WTC11 (cell line): ENCODE data around the gene POLR2C. TPM values are rescaled to one million over a fixed set of nuclear protein-coding genes. Genes with fewer than 3 reads are reported as not detected.

Experiments used
- ATAC-seq: fragments of 200-7000 bp; cut with Tn5 transposase; 2 replicates; pipeline ENCODE4 v1.10.0; 2021; ENCODE audit warnings: mild to moderate bottlenecking, moderate library complexity
- CTCF ChIA-PET: fragments of 300-600 bp; sonication (Branson Sonifier 250); formaldehyde crosslinking; loops from one replicate; lab custom pipeline; 2021; ENCODE audit warnings: antibody characterized with exemption; lab: Charles Lee
- POLR2A ChIA-PET: fragments of 350-600 bp; sonication (Branson Sonifier 250); formaldehyde crosslinking; loops from one replicate; lab custom pipeline; 2021; ENCODE audit warnings: antibody characterized with exemption; lab: Charles Lee
- DNase-seq: peaks from one replicate; pipeline ENCODE4 v3.0.0; 2021; ENCODE audit warnings: low spot score
- H3K27ac Mint-ChIP-seq: 2 replicates; pipeline ENCODE4 v1.8.0; 2021; ENCODE audit warnings: mixed read lengths
- H3K27me3 Mint-ChIP-seq: 2 replicates; pipeline ENCODE4 v1.8.0; 2021; ENCODE audit warnings: low read depth, mild to moderate bottlenecking, moderate library complexity, mixed read lengths
- H3K36me3 Mint-ChIP-seq: 2 replicates; pipeline ENCODE4 v1.8.0; 2021; ENCODE audit warnings: mixed read lengths
- H3K4me1 Mint-ChIP-seq: 2 replicates; pipeline ENCODE4 v1.8.0; 2022; ENCODE audit warnings: mixed read lengths
- H3K4me3 Mint-ChIP-seq: 2 replicates; pipeline ENCODE4 v1.8.0; 2021; ENCODE audit warnings: mild to moderate bottlenecking, moderate library complexity, mixed read lengths
- H3K9me3 Mint-ChIP-seq: 2 replicates; pipeline ENCODE4 v1.8.0; 2021; ENCODE audit warnings: mixed read lengths
- CBFB ChIP-seq: sonication (generic); formaldehyde crosslinking; IDR thresholded peaks from 2 replicates; pipeline ENCODE4 v1.8.1; 2022; ENCODE audit warnings: mild to moderate bottlenecking, low read depth, missing genetic modification reagents
- ETV6 ChIP-seq: sonication (generic); formaldehyde crosslinking; IDR thresholded peaks from 2 replicates; pipeline ENCODE4 v1.8.1; 2022; ENCODE audit warnings: mild to moderate bottlenecking, missing genetic modification reagents
- NR2C2 ChIP-seq: sonication (generic); formaldehyde crosslinking; IDR thresholded peaks from 2 replicates; pipeline ENCODE4 v1.8.0; 2022; ENCODE audit warnings: mild to moderate bottlenecking, missing genetic modification reagents
- OVOL2 ChIP-seq: fragments of 250-450 bp; sonication (Bioruptor Pico); IDR thresholded peaks from 2 replicates; pipeline ENCODE4 v1.9.0; 2021; ENCODE audit warnings: mild to moderate bottlenecking, borderline replicate concordance
- TCF7 ChIP-seq: sonication (generic); formaldehyde crosslinking; IDR thresholded peaks from 2 replicates; pipeline ENCODE4 v1.8.0; 2022; ENCODE audit warnings: mild to moderate bottlenecking, low read depth, missing genetic modification reagents, moderate library complexity
- ZNF396 ChIP-seq: fragments of 250-450 bp; sonication (Bioruptor Pico); IDR thresholded peaks from 2 replicates; pipeline ENCODE4 v1.8.0; 2021; ENCODE audit warnings: mild to moderate bottlenecking, moderate library complexity, borderline replicate concordance
- total RNA-seq: library from RNA; stranded (reverse); gene quantifications from 3 replicates; pipeline ENCODE4 v1.2.3, GENCODE V29; 2021
- TF ChIP-seq, protein P1 (sequence below): fragments of 200-600 bp; IDR thresholded peaks from 2 replicates; pipeline ENCODE4 v1.8.0; 2022; ENCODE audit warnings: antibody characterized with exemption
- TF ChIP-seq, protein P2 (sequence below): sonication (generic); formaldehyde crosslinking; IDR thresholded peaks from 2 replicates; pipeline ENCODE4 v1.8.1; 2023; ENCODE audit warnings: mild to moderate bottlenecking, missing genetic modification reagents
- TF ChIP-seq, protein P3 (sequence below): fragments of 250-450 bp; sonication (Bioruptor Pico); conservative IDR thresholded peaks from 2 replicates; pipeline ENCODE4 v1.9.0; 2021; ENCODE audit warnings: mild to moderate bottlenecking
- TF ChIP-seq, protein P4 (sequence below): fragments of 250-450 bp; sonication (Bioruptor Pico); IDR thresholded peaks from 2 replicates; pipeline ENCODE4 v1.9.0; 2021; ENCODE audit warnings: mild to moderate bottlenecking
- TF ChIP-seq, protein P5 (sequence below): fragments of 250-450 bp; sonication (Bioruptor Pico); IDR thresholded peaks from 2 replicates; pipeline ENCODE4 v1.9.0; 2021; ENCODE audit warnings: mild to moderate bottlenecking

The POLR2C gene
- total RNA-seq, 1 experiment from 2014 or later: 75.4 TPM

DNA sequence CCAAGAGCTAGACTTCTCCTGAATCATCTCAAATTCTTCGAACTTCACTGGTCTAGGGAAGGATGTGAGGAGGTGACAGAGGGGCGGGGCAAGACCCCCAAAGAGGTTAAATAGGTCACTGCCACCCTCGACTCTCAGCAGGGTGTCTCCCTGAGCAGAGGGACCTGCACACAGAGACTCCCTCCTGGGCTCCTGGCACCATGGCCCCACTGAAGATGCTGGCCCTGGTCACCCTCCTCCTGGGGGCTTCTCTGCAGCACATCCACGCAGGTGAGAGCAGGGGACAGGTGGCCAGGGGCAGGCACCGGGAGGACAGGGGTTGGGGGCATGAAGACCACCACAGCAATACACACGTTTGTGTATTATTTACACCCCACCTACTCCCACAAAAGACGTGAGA is 48.7 kb upstream of the POLR2C start (continued):
- TF ChIP-seq, protein P1, sequence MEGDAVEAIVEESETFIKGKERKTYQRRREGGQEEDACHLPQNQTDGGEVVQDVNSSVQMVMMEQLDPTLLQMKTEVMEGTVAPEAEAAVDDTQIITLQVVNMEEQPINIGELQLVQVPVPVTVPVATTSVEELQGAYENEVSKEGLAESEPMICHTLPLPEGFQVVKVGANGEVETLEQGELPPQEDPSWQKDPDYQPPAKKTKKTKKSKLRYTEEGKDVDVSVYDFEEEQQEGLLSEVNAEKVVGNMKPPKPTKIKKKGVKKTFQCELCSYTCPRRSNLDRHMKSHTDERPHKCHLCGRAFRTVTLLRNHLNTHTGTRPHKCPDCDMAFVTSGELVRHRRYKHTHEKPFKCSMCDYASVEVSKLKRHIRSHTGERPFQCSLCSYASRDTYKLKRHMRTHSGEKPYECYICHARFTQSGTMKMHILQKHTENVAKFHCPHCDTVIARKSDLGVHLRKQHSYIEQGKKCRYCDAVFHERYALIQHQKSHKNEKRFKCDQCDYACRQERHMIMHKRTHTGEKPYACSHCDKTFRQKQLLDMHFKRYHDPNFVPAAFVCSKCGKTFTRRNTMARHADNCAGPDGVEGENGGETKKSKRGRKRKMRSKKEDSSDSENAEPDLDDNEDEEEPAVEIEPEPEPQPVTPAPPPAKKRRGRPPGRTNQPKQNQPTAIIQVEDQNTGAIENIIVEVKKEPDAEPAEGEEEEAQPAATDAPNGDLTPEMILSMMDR: no peak
- TF ChIP-seq, protein P2, sequence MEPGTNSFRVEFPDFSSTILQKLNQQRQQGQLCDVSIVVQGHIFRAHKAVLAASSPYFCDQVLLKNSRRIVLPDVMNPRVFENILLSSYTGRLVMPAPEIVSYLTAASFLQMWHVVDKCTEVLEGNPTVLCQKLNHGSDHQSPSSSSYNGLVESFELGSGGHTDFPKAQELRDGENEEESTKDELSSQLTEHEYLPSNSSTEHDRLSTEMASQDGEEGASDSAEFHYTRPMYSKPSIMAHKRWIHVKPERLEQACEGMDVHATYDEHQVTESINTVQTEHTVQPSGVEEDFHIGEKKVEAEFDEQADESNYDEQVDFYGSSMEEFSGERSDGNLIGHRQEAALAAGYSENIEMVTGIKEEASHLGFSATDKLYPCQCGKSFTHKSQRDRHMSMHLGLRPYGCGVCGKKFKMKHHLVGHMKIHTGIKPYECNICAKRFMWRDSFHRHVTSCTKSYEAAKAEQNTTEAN (CRISPR knock-in tag): no peak
- TF ChIP-seq, protein P3, sequence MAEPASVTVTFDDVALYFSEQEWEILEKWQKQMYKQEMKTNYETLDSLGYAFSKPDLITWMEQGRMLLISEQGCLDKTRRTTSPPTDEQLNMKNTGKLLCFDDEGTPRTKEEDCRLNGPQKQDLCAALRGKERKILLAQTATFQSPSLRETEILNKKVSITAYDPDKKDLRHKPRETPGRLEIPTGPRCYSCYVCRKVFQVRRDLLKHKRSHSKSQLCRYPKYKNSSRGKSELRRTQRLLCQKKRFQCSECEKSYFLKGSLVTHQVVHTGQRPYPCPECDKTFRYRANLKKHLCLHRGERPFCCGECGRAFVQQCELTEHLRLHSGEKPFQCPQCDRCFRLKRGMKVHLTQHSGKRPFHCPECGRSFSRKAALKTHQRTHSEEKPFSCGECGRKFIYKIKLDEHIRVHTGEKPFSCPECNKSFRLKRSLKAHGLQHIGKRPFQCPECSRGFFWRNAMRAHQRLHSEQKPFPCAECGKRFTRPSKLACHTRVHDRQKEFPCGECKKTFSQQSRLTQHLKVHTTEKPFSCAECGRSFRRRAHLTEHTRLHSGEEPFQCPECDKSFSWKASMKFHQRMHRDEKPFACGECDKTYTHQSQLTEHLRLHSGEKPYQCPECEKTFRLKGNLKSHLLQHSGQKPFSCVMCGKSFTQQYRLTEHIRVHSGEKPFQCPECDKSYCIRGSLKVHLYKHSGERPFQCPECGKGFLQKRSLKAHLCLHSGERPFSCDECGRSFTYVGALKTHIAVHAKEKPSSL (CRISPR knock-in tag): no peak
- no peak for TF ChIP-seq CBFB (CRISPR knock-in tag)
- TF ChIP-seq ETV6 (CRISPR knock-in tag): no peak
- TF ChIP-seq, protein P4, sequence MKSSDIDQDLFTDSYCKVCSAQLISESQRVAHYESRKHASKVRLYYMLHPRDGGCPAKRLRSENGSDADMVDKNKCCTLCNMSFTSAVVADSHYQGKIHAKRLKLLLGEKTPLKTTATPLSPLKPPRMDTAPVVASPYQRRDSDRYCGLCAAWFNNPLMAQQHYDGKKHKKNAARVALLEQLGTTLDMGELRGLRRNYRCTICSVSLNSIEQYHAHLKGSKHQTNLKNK (CRISPR knock-in tag): no peak
- no peak for TF ChIP-seq NR2C2 (CRISPR knock-in tag)
- TF ChIP-seq, protein P5, sequence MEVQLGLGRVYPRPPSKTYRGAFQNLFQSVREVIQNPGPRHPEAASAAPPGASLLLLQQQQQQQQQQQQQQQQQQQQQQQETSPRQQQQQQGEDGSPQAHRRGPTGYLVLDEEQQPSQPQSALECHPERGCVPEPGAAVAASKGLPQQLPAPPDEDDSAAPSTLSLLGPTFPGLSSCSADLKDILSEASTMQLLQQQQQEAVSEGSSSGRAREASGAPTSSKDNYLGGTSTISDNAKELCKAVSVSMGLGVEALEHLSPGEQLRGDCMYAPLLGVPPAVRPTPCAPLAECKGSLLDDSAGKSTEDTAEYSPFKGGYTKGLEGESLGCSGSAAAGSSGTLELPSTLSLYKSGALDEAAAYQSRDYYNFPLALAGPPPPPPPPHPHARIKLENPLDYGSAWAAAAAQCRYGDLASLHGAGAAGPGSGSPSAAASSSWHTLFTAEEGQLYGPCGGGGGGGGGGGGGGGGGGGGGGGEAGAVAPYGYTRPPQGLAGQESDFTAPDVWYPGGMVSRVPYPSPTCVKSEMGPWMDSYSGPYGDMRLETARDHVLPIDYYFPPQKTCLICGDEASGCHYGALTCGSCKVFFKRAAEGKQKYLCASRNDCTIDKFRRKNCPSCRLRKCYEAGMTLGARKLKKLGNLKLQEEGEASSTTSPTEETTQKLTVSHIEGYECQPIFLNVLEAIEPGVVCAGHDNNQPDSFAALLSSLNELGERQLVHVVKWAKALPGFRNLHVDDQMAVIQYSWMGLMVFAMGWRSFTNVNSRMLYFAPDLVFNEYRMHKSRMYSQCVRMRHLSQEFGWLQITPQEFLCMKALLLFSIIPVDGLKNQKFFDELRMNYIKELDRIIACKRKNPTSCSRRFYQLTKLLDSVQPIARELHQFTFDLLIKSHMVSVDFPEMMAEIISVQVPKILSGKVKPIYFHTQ (CRISPR knock-in tag): no peak
- TF ChIP-seq ZNF396: no peak
- no peak for TF ChIP-seq OVOL2 (CRISPR knock-in tag)

DNA sequence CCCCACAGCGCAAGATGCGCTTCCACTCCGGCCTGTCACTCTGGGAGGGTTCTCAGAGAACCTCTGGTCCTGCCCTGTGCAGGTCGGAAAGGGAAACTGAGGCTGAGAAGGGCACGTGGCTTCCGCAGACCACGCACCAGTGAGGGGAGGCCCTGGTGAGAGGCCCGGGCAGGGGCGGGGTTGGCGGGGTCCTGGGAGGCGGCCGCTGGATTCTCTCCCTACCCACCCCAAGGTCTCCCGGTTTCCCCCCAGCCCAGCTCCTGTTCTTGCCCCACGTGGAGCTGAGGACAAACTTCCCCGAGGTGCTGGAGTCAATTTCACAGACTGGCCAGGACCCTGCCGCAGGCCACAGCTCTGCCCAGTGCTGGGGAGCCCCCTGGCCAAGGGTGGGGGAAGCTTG is 46.4 kb upstream of the POLR2C start:
- no peak for ATAC-seq
- no peak for DNase-seq
- ChIA-PET CTCF (interaction anchor here (0.7 to 4.3 kb wide), 28 partner anchors 10 to 323 kb away, joined by 3 to 259 read pairs (median 8); partner anchors contain the start of genes CCL17, CIAPIN1, COQ9 and CPNE2), POLR2A (interaction anchor here (0.7 to 2.1 kb wide), 4 partner anchors 12 to 115 kb away, joined by 3 to 12 read pairs (median 4); partner anchors contain the start of gene CCL17)
- H3K27ac Mint-ChIP-seq: no peak overlapping the region
- H3K4me3 Mint-ChIP-seq: no peak overlapping the region
- TF ChIP-seq, protein P5 (CRISPR knock-in tag): no peak
- TF ChIP-seq TCF7 (CRISPR knock-in tag): 0 out of 2 replicates have a peak, but pooled peaks have one; percentile 36
- no peaks in the 10 kb centered on the region for H3K9me3 Mint-ChIP-seq
- H3K36me3 Mint-ChIP-seq: no peaks in the 10 kb centered on the region
- peaks cover 27% of the 10 kb centered on the region for H3K4me1 Mint-ChIP-seq
- no peaks in the 10 kb centered on the region for H3K27me3 Mint-ChIP-seq
